Erythroblast (primary cell): ENCODE measurements around the gene CFAP43.

Source experiments
- GATA1 ChIP-seq: IDR thresholded peaks from 2 replicates; pipeline ENCODE4 v1.6.1; 2011; ENCODE audit warnings: low read depth, mild to moderate bottlenecking, control low read depth, low read length, moderate library complexity
- POLR2A ChIP-seq: IDR thresholded peaks from 2 replicates; pipeline ENCODE4 v1.6.1; 2011; ENCODE audit warnings: mild to moderate bottlenecking, low read length

DNA sequence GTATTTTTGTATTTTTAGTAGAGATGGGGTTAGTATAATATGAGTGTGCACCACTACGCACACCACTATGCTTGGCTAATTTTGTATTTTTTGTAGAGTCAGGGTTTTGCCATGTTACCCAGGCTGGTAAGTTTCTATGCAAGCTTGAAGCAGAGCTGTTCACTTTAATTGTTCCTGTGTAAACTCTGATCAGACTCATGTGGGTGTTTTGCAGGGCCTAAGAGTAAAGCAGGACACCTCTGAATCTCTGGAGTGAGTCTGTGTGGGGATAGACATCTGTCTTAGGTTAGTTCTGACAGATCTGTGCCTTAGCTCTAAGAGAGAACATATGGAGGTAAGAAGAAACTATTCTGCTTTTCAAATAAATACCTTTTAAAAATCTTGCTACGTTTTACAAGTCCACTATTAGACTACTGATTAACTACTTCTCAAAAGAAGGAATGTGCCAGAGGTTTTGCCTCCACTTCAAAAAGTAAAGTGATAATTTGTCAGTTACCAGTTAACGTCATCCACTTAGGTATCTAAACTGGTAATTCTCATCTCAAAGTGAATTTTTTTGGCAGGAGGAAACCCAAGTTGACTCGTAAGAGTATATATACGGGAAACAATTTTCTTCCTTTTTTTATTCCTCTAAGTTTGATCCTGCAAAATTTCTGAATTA, 147.6 kb downstream of the CFAP43 start:
- TF ChIP-seq POLR2A: no peak
- TF ChIP-seq GATA1: no peak
